H1 (cell line): ENCODE data around the gene CPSF7. TPM values are rescaled to one million over a fixed set of nuclear protein-coding genes. Genes with fewer than 3 reads are reported as not detected.

ENCODE experiments used
- CHD1 ChIP-seq: IDR thresholded peaks from 2 replicates; pipeline ENCODE4 v1.6.1; 2012; ENCODE audit warnings: low read depth, low read length, improper control_type of control experiment
- CHD2 ChIP-seq: IDR thresholded peaks from 2 replicates; pipeline ENCODE4 v1.6.1; 2012; ENCODE audit warnings: low read length, improper control_type of control experiment
- EGR1 ChIP-seq: IDR thresholded peaks from 2 replicates; pipeline ENCODE4 v1.6.1; 2011; ENCODE audit warnings: low read depth, low read length, borderline replicate concordance
- HDAC6 ChIP-seq: IDR thresholded peaks from one replicate; pipeline ENCODE4 v1.7.1; 2012; ENCODE audit warnings: low read depth, mild to moderate bottlenecking, inconsistent platforms, low read length, moderate library complexity
- MAFK ChIP-seq: IDR thresholded peaks from 2 replicates; pipeline ENCODE4 v1.6.1; 2012; ENCODE audit warnings: low read depth, mild to moderate bottlenecking, improper control_type of control experiment, low read length
- RAD21 ChIP-seq, 2 experiments: IDR thresholded peaks in 1 of 2; conservative IDR thresholded peaks in 1 of 2; 2 replicates each; pipeline ENCODE4 v1.6.1; 2011; ENCODE audit warnings: low read depth in 2 of 2, low read length in 2 of 2, improper control_type of control experiment in 1 of 2, inconsistent platforms in 1 of 2, mild to moderate bottlenecking in 1 of 2, moderate library complexity in 1 of 2
- polyA plus RNA-seq, 7 experiments: library from polyadenylated mRNA; depleted of rRNA in 3 of 7; stranded (reverse) in 5 of 7; unstranded in 2 of 7; fragments of >200 nt in 5 of 7; fragments of 200-250 nt in 2 of 7; gene quantifications; 1 replicate in 5 of 7; 2 replicates in 1 of 7; 4 replicates in 1 of 7; pipeline versions ENCODE4 v1.2.1 to v1.2.3, GENCODE V29; 2011 to 2013; ENCODE audit warnings: missing spikeins in 2 of 7, mixed read lengths in 2 of 7
- total RNA-seq: library from RNA; stranded (reverse); fragmentation: NEBNext Ultra II Directional; extraction: Animal tissue kit (Norgen Biotek cat#: 25700); gene quantifications from 2 replicates; pipeline ENCODE4 v1.2.1, GENCODE V29; 2021
- TF ChIP-seq, protein P1 (sequence below): fragments of 300-600 bp; sonication (generic); IDR thresholded peaks from 2 replicates; pipeline ENCODE4 v1.7.1; 2012; ENCODE audit warnings: low read length, moderate library complexity, mild to moderate bottlenecking, inconsistent platforms; ENCODE audit not compliant: insufficient replicate concordance
- TF ChIP-seq, protein P2 (sequence below): IDR thresholded peaks from 2 replicates; pipeline ENCODE4 v1.6.1; 2012; ENCODE audit warnings: low read length, inconsistent platforms

CPSF7 gene
- total and polyA plus RNA-seq, 2 of the 8 experiments (the other 6 are each of a cell fraction or from before 2014, with no cell fraction given): 95.9 to 122 TPM

DNA sequence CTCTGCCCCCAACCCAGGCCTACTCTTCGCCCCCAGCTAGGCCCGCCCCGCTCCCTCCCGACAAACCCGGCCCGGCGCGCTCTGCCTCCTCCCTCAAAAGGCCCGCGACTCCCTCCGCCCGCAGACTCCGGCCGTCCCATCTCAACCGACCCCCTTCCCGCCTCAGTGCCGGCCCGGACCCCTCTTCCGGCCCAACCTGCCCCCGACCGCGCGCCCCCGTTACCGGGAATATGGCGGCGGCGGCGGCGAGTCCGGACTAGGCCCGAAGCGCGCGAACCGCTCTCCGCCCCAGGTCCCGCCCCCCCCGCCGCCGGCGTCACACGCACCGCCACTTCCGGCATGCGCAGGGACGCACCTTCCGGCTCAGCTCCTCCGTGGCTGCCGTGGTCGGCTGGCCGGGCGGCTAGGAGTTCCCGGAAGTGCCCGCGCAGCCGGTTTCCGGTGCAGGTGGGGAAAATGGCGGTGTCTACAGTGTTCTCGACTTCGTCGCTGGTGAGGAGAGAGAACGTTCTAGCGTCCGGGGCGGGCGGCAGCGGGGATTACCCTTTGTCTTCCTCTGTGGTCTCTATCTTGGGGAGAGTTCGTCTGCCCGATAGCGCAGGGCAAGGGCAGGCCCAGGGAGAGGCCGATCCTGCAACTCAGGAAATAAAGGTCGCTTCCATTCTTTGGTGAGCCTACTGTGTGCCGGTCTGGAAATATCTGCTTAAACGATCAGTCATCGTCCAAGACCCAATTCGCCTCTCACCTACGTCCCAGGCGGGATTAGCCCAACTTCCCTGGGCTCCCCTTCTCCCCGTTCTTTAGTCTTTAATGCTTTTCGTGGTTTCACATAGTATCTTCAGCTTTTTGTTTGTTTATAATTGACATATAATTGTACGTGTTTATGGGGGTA is at the start of gene CPSF7, which contains the start of gene SDHAF2 (continued):
- TF ChIP-seq, protein P1, sequence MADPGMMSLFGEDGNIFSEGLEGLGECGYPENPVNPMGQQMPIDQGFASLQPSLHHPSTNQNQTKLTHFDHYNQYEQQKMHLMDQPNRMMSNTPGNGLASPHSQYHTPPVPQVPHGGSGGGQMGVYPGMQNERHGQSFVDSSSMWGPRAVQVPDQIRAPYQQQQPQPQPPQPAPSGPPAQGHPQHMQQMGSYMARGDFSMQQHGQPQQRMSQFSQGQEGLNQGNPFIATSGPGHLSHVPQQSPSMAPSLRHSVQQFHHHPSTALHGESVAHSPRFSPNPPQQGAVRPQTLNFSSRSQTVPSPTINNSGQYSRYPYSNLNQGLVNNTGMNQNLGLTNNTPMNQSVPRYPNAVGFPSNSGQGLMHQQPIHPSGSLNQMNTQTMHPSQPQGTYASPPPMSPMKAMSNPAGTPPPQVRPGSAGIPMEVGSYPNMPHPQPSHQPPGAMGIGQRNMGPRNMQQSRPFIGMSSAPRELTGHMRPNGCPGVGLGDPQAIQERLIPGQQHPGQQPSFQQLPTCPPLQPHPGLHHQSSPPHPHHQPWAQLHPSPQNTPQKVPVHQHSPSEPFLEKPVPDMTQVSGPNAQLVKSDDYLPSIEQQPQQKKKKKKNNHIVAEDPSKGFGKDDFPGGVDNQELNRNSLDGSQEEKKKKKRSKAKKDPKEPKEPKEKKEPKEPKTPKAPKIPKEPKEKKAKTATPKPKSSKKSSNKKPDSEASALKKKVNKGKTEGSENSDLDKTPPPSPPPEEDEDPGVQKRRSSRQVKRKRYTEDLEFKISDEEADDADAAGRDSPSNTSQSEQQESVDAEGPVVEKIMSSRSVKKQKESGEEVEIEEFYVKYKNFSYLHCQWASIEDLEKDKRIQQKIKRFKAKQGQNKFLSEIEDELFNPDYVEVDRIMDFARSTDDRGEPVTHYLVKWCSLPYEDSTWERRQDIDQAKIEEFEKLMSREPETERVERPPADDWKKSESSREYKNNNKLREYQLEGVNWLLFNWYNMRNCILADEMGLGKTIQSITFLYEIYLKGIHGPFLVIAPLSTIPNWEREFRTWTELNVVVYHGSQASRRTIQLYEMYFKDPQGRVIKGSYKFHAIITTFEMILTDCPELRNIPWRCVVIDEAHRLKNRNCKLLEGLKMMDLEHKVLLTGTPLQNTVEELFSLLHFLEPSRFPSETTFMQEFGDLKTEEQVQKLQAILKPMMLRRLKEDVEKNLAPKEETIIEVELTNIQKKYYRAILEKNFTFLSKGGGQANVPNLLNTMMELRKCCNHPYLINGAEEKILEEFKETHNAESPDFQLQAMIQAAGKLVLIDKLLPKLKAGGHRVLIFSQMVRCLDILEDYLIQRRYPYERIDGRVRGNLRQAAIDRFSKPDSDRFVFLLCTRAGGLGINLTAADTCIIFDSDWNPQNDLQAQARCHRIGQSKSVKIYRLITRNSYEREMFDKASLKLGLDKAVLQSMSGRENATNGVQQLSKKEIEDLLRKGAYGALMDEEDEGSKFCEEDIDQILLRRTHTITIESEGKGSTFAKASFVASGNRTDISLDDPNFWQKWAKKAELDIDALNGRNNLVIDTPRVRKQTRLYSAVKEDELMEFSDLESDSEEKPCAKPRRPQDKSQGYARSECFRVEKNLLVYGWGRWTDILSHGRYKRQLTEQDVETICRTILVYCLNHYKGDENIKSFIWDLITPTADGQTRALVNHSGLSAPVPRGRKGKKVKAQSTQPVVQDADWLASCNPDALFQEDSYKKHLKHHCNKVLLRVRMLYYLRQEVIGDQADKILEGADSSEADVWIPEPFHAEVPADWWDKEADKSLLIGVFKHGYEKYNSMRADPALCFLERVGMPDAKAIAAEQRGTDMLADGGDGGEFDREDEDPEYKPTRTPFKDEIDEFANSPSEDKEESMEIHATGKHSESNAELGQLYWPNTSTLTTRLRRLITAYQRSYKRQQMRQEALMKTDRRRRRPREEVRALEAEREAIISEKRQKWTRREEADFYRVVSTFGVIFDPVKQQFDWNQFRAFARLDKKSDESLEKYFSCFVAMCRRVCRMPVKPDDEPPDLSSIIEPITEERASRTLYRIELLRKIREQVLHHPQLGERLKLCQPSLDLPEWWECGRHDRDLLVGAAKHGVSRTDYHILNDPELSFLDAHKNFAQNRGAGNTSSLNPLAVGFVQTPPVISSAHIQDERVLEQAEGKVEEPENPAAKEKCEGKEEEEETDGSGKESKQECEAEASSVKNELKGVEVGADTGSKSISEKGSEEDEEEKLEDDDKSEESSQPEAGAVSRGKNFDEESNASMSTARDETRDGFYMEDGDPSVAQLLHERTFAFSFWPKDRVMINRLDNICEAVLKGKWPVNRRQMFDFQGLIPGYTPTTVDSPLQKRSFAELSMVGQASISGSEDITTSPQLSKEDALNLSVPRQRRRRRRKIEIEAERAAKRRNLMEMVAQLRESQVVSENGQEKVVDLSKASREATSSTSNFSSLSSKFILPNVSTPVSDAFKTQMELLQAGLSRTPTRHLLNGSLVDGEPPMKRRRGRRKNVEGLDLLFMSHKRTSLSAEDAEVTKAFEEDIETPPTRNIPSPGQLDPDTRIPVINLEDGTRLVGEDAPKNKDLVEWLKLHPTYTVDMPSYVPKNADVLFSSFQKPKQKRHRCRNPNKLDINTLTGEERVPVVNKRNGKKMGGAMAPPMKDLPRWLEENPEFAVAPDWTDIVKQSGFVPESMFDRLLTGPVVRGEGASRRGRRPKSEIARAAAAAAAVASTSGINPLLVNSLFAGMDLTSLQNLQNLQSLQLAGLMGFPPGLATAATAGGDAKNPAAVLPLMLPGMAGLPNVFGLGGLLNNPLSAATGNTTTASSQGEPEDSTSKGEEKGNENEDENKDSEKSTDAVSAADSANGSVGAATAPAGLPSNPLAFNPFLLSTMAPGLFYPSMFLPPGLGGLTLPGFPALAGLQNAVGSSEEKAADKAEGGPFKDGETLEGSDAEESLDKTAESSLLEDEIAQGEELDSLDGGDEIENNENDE: no peak
- no peak for TF ChIP-seq HDAC6
- no peak for TF ChIP-seq MAFK
- TF ChIP-seq RAD21 (IDR thresholded peaks at IDR 0.05 in 1 of 2, conservative IDR thresholded peaks at IDR 0.05 in 1 of 2; ENCODE audit: low read depth in 2 of 2, low read length in 2 of 2): no peak
- no peak for TF ChIP-seq CHD1
- peak; percentile 94 for TF ChIP-seq EGR1
- TF ChIP-seq, protein P2, sequence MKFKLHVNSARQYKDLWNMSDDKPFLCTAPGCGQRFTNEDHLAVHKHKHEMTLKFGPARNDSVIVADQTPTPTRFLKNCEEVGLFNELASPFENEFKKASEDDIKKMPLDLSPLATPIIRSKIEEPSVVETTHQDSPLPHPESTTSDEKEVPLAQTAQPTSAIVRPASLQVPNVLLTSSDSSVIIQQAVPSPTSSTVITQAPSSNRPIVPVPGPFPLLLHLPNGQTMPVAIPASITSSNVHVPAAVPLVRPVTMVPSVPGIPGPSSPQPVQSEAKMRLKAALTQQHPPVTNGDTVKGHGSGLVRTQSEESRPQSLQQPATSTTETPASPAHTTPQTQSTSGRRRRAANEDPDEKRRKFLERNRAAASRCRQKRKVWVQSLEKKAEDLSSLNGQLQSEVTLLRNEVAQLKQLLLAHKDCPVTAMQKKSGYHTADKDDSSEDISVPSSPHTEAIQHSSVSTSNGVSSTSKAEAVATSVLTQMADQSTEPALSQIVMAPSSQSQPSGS: no peak
- TF ChIP-seq CHD2: no peak
